Brain microvascular endothelial cell (primary cell): ENCODE results near the gene ERICH6.
A peak's percentile ranks its signal among the peaks of the same experiment; 100 is the strongest.

ENCODE experiments used
- DNase-seq: peaks from one replicate; pipeline ENCODE4 v3.0.0-alpha.2; 2020
- H3K27ac ChIP-seq: fragments of 250-450 bp; sonication (Bioruptor Pico); 2 replicates; pipeline ENCODE4 v1.5.1; 2020; ENCODE audit warnings: mild to moderate bottlenecking, moderate library complexity
- H3K27me3 ChIP-seq: fragments of 250-450 bp; sonication (Bioruptor Pico); replicated peaks from 2 replicates; pipeline ENCODE4 v1.5.1; 2020; ENCODE audit warnings: mild to moderate bottlenecking
- H3K36me3 ChIP-seq: fragments of 250-450 bp; sonication (Bioruptor Pico); replicated peaks from 2 replicates; pipeline ENCODE4 v1.5.1; 2020; ENCODE audit warnings: mild to moderate bottlenecking
- H3K4me3 ChIP-seq: 2 replicates; pipeline ENCODE4 v1.5.1; 2011; ENCODE audit warnings: low read depth, mild to moderate bottlenecking, control low read depth, low read length, moderate library complexity
- CTCF ChIP-seq: IDR thresholded peaks from 2 replicates; pipeline ENCODE4 v1.5.1; 2011; ENCODE audit warnings: low read depth, mild to moderate bottlenecking, moderate library complexity, low read length, control low read depth, inconsistent platforms; ENCODE audit errors: missing control alignments
- in situ Hi-C: cut with HindIII; loops from 2 replicates; pipeline ENCODE4 v1.10.0; 2017; ENCODE audit warnings: low sequenced_read_pairs, low pct_ligation_motif_present

The ERICH6 gene

GRCh38 chr3:150739200-150739863, 35.6 kb upstream of the ERICH6 start:
- H3K36me3 ChIP-seq: peaks cover 3% of the 10 kb centered on the region
- H3K27me3 ChIP-seq: no peaks in the 10 kb centered on the region
- DNase-seq: no peak
- no peak overlapping the region for H3K4me3 ChIP-seq
- no peak for TF ChIP-seq CTCF
- no peak overlapping the region for H3K27ac ChIP-seq
- in situ Hi-C loops: no loop called here

GRCh38 chr3:150738688-150739087, 35.0 kb upstream of the ERICH6 start:
- Histone ChIP-seq H3K27me3 (no peaks in the 10 kb centered on the region), H3K4me3 (no peak overlapping the region), H3K27ac (peak overlapping the region; percentile 17), H3K36me3 (peaks cover 3% of the 10 kb centered on the region)
- TF ChIP-seq CTCF: no peak
- in situ Hi-C loops: no loop called here
- DNase-seq: peak; percentile 45

- H3K27me3 ChIP-seq: no peaks in the 10 kb centered on the region
- H3K4me3 ChIP-seq: no peak overlapping the region
- in situ Hi-C loops: no loop called here
- DNase-seq: peak; percentile 60
- peak overlapping the region; percentile 32 for H3K27ac ChIP-seq
- H3K36me3 ChIP-seq: peaks cover 3% of the 10 kb centered on the region
- no peak for TF ChIP-seq CTCF
Observed at GRCh38 chr3:150737874-150738679, 34.4 kb upstream of the ERICH6 start.

- in situ Hi-C loops: no loop called here
- H3K27ac ChIP-seq: no peak overlapping the region
- no peak overlapping the region for H3K4me3 ChIP-seq
- H3K27me3 ChIP-seq: no peaks in the 10 kb centered on the region
- no peak for TF ChIP-seq CTCF
- DNase-seq: no peak
- H3K36me3 ChIP-seq: peaks cover 2% of the 10 kb centered on the region
Observed at GRCh38 chr3:150736903-150737832, 33.4 kb upstream of the ERICH6 start.

GRCh38 chr3:150736316-150736719, 32.6 kb upstream of the ERICH6 start:
- in situ Hi-C loops: no loop called here

More at GRCh38 chr3:150736316-150736719, 32.6 kb upstream of the ERICH6 start:
- H3K27me3 ChIP-seq: no peaks in the 10 kb centered on the region
- no peak overlapping the region for H3K27ac ChIP-seq
- no peak for DNase-seq
- H3K4me3 ChIP-seq: no peak overlapping the region
- H3K36me3 ChIP-seq: no peaks in the 10 kb centered on the region
- no peak for TF ChIP-seq CTCF
